Panc1 (cell line): ENCODE data around the gene OR2AK2. TPM values are rescaled to one million over a fixed set of nuclear protein-coding genes. Genes with fewer than 3 reads are reported as not detected.

ENCODE experiments used
- ATAC-seq: fragments of 200-7000 bp; cut with Tn5 transposase; 2 replicates; pipeline ENCODE4 v1.9.1; 2020; ENCODE audit warnings: mild to moderate bottlenecking, moderate library complexity
- BruUV-seq: library from RNA; stranded (reverse); fragments of 400-500 nt; replicated peaks from 2 replicates; lab custom pipeline; 2021; lab: Mats Ljungman, UMichigan
- CTCF ChIA-PET: fragments of 300-600 bp; sonication (Branson Sonifier 250); formaldehyde crosslinking; loops from one replicate; lab custom pipeline; 2022; ENCODE audit warnings: antibody characterized with exemption; lab: Charles Lee
- POLR2A ChIA-PET: fragments of 300-600 bp; sonication (Branson Sonifier 250); formaldehyde crosslinking; loops from one replicate; lab custom pipeline; 2022; ENCODE audit warnings: antibody characterized with exemption; lab: Charles Lee
- DNase-seq: peaks from one replicate; pipeline ENCODE4 v3.0.0-alpha.2; 2010; ENCODE audit warnings: low read depth, low spot score
- H3K27ac ChIP-seq: 2 replicates; pipeline ENCODE4 v1.5.1; 2011; ENCODE audit warnings: mild to moderate bottlenecking, low read length, inconsistent platforms
- H3K27me3 ChIP-seq: fragments of 200-500 bp; sonication (Bioruptor generic); 2 replicates; pipeline ENCODE4 v1.6.0; 2014; ENCODE audit warnings: low read length, inconsistent platforms; ENCODE audit not compliant: control insufficient read depth, insufficient read depth
- H3K36me3 ChIP-seq: fragments of 200-500 bp; sonication (Bioruptor generic); 2 replicates; pipeline ENCODE4 v1.5.1; 2014; ENCODE audit warnings: inconsistent platforms, mild to moderate bottlenecking, low read length, moderate library complexity; ENCODE audit not compliant: control insufficient read depth, insufficient read depth
- H3K4me1 ChIP-seq: 2 replicates; pipeline ENCODE4 v1.5.1; 2011; ENCODE audit warnings: inconsistent platforms, mild to moderate bottlenecking, low read length, moderate library complexity; ENCODE audit not compliant: control insufficient read depth, insufficient read depth
- H3K4me3 ChIP-seq, 2 experiments: 2 replicates each; pipeline ENCODE4 v1.5.1; 2011 to 2012; ENCODE audit warnings: low read depth in 2 of 2, low read length in 2 of 2, mild to moderate bottlenecking in 2 of 2, inconsistent platforms in 1 of 2, moderate library complexity in 1 of 2
- H3K9me3 ChIP-seq: fragments of 200-500 bp; sonication (Bioruptor generic); 2 replicates; pipeline ENCODE4 v1.5.1; 2014; ENCODE audit warnings: low read depth, mild to moderate bottlenecking, inconsistent platforms, low read length, moderate library complexity; ENCODE audit not compliant: control insufficient read depth, insufficient read depth
- CTCF ChIP-seq: fragments of 450-650 bp; IDR thresholded peaks from 2 replicates; pipeline ENCODE4 v1.5.1; 2017; ENCODE audit warnings: mild to moderate bottlenecking
- POLR2AphosphoS5 ChIP-seq: IDR thresholded peaks from 2 replicates; pipeline ENCODE4 v1.6.1; 2012; ENCODE audit warnings: mild to moderate bottlenecking, low read depth, low read length, moderate library complexity
- REST ChIP-seq, 2 experiments: IDR thresholded peaks; 2 replicates each; pipeline ENCODE4 v1.6.1; 2011 to 2012; ENCODE audit warnings: low read depth in 2 of 2, control low read depth in 1 of 2, low read length in 1 of 2, mild to moderate bottlenecking in 1 of 2, moderate library complexity in 1 of 2; ENCODE audit not compliant: insufficient read depth in 1 of 2
- SIN3A ChIP-seq: IDR thresholded peaks from 2 replicates; pipeline ENCODE4 v1.6.1; 2012; ENCODE audit warnings: low read depth, mild to moderate bottlenecking, low read length, moderate library complexity, borderline replicate concordance; ENCODE audit not compliant: insufficient read depth
- TCF7L2 ChIP-seq: IDR thresholded peaks from 2 replicates; pipeline ENCODE4 v1.6.1; 2011; ENCODE audit warnings: mild to moderate bottlenecking, low read depth, low read length, inconsistent platforms
- in situ Hi-C: cut with HindIII; loops from 2 replicates; pipeline ENCODE4 v1.10.0; 2016; ENCODE audit warnings: low sequenced_read_pairs, low pct_unique_long_range_greater_than_20kb
- intact Hi-C: fragments of 100-400 bp; cut with micrococcal nuclease; formaldehyde crosslinking; loops from one replicate; pipeline ENCODE4 v1.10.0; 2022; ENCODE audit not compliant: unreplicated experiment
- total RNA-seq: library from RNA; stranded (reverse); gene quantifications from one replicate; pipeline ENCODE4 v1.2.1, GENCODE V29; 2021; ENCODE audit not compliant: unreplicated experiment

The OR2AK2 gene
- total RNA-seq, 1 experiment from 2014 or later, result not detected

GRCh38 chr1:248000169-248000568, 35.1 kb downstream of the OR2AK2 start:
- POLR2A ChIA-PET, result no interaction called here
- in situ Hi-C loops (no loop called here), intact Hi-C loops (no loop called here)
- ATAC-seq (no peak), DNase-seq (no peak)
- Histone ChIP-seq H3K27ac (no peak overlapping the region), H3K4me1 (no peaks in the 10 kb centered on the region), H3K27me3 (no peaks in the 10 kb centered on the region), H3K9me3 (no peaks in the 10 kb centered on the region; the same call in 1 of the 2 replicates), H3K36me3 (no peaks in the 10 kb centered on the region), H3K4me3 (no peak overlapping the region)
- no TSS peak for BruUV-seq
- CTCF ChIA-PET, result no interaction called here
- TF ChIP-seq REST (IDR thresholded peaks at IDR 0.05; ENCODE audit: insufficient read depth in 1 of 2, low read depth in 2 of 2, low read length in 1 of 2) (no peak), POLR2AphosphoS5 (no peak), SIN3A (no peak), TCF7L2 (no peak), CTCF (no peak)

GRCh38 chr1:248007778-248008177, 42.7 kb downstream of the OR2AK2 start:
- DNase-seq, result no peak
- no peaks in the 10 kb centered on the region for H3K4me1 ChIP-seq
- H3K27me3 ChIP-seq, result no peaks in the 10 kb centered on the region
- no peak for ATAC-seq
- no peaks in the 10 kb centered on the region for H3K36me3 ChIP-seq
- intact Hi-C loops (no loop called here), in situ Hi-C loops (no loop called here)
- H3K4me3 ChIP-seq, result no peak overlapping the region
- no peak overlapping the region for H3K27ac ChIP-seq
- ChIA-PET POLR2A (no interaction called here), CTCF (no interaction called here)
- TF ChIP-seq TCF7L2 (no peak), SIN3A (no peak), CTCF (no peak), POLR2AphosphoS5 (no peak), REST (IDR thresholded peaks at IDR 0.05; ENCODE audit: insufficient read depth in 1 of 2, low read depth in 2 of 2, low read length in 1 of 2) (no peak)
- BruUV-seq, result no TSS peak
- H3K9me3 ChIP-seq, result no peaks in the 10 kb centered on the region
